Testis (tissue), 3 donors: ENCODE results near the gene ROBO1. TPM values are rescaled to one million over a fixed set of nuclear protein-coding genes. Genes with fewer than 3 reads are reported as not detected.

Source experiments
- DNase-seq: peaks from one replicate; pipeline ENCODE4 v3.0.0-alpha.2; 2019
- H3K27ac ChIP-seq, 2 donors: fragments of 200-600 bp; sonication (generic); one replicate each; pipeline ENCODE4 v1.5.1; 2019
- H3K27me3 ChIP-seq: fragments of 200-600 bp; sonication (generic); one replicate; pipeline ENCODE4 v1.5.1; 2019
- H3K36me3 ChIP-seq: fragments of 200-600 bp; sonication (generic); one replicate; pipeline ENCODE4 v1.5.1; 2017; ENCODE audit warnings: low read depth; ENCODE audit errors: missing control alignments
- H3K4me1 ChIP-seq: fragments of 200-600 bp; sonication (generic); one replicate; pipeline ENCODE4 v1.5.1; 2019
- H3K4me3 ChIP-seq, 2 donors: fragments of 200-600 bp; sonication (generic); one replicate each; pipeline ENCODE4 v1.5.1; 2017 to 2019
- H3K9me3 ChIP-seq: fragments of 200-600 bp; sonication (generic); one replicate; pipeline ENCODE4 v1.5.1; 2017
- CTCF ChIP-seq, 3 experiments: fragments of 450-650 bp in 2 of 3; fragments of 200-600 bp in 1 of 3; sonication (generic) in 1 of 3; IDR thresholded peaks; one replicate each; pipeline ENCODE4 v1.5.1; 2016 to 2019; ENCODE audit warnings: antibody characterized with exemption in 3 of 3, mild to moderate bottlenecking in 2 of 3, moderate library complexity in 1 of 3
- POLR2A ChIP-seq: fragments of 450-650 bp; IDR thresholded peaks from one replicate; pipeline ENCODE4 v1.6.1; 2017; ENCODE audit warnings: antibody characterized with exemption, mild to moderate bottlenecking, moderate library complexity
- WGBS, 2 donors: methylation state at CpG; one replicate each; pipeline ENCODE4 v1.1.5; 2018; 5-methylcytosine and 5-hydroxymethylcytosine counted together
- intact Hi-C: fragments of 100-400 bp; cut with DNase I; formaldehyde crosslinking; loops from one replicate; pipeline ENCODE4 v1.15.1; 2023; ENCODE audit warnings: low total_unique reads
- polyA plus RNA-seq: library from polyadenylated mRNA; stranded (reverse); fragments of 350-450 nt; fragmentation: Illumina TruSeq; extraction: RNeasy Lipid Tissue Mini Kit (QIAGEN cat#74804); gene quantifications from one replicate; pipeline ENCODE4 v1.2.3, GENCODE V29; 2014; ENCODE audit warnings: low read depth, low replicate concordance; ENCODE audit not compliant: insufficient read depth
- total RNA-seq, 2 donors: library from RNA; depleted of rRNA; stranded (reverse); fragments of >200 nt; gene quantifications; one replicate each; pipeline ENCODE4 v1.2.3, GENCODE V29; 2016

Gene ROBO1
- total and polyA plus RNA-seq, 3 donors from 2014 or later: 39.4 to 45.1 (median 42.6) TPM

- Histone ChIP-seq H3K9me3 (no peaks in the 10 kb centered on the region), H3K27ac (no peak overlapping the region), H3K27me3 (no peaks in the 10 kb centered on the region), H3K4me3 (no peak overlapping the region), H3K4me1 (no peaks in the 10 kb centered on the region), H3K36me3 (no peaks in the 10 kb centered on the region)
- intact Hi-C loops: no loop called here
- TF ChIP-seq CTCF (IDR thresholded peaks at IDR 0.05) (no peak), POLR2A (no peak)
- no peak for DNase-seq
- WGBS, 2 donors: 96 to 100% methylated on average over 1 of the region's 1 CpG
Observed at GRCh38 chr3:78906930-78907329, 860.9 kb downstream of the ROBO1 start.

- H3K27ac ChIP-seq: no peak overlapping the region
- DNase-seq: no peak
- no peaks in the 10 kb centered on the region for H3K27me3 ChIP-seq
- no peaks in the 10 kb centered on the region for H3K36me3 ChIP-seq
- no peaks in the 10 kb centered on the region for H3K9me3 ChIP-seq
- TF ChIP-seq POLR2A: no peak
- TF ChIP-seq CTCF (IDR thresholded peaks at IDR 0.05): no peak
- no peaks in the 10 kb centered on the region for H3K4me1 ChIP-seq
- H3K4me3 ChIP-seq: no peak overlapping the region
- intact Hi-C loops: no loop called here
Observed at GRCh38 chr3:78906245-78906644, 861.6 kb downstream of the ROBO1 start.

- WGBS, 2 donors: 91 to 99% methylated on average over 3 of the region's 3 CpGs
- Histone ChIP-seq H3K27me3 (no peaks in the 10 kb centered on the region), H3K36me3 (no peaks in the 10 kb centered on the region), H3K4me3 (no peak overlapping the region), H3K9me3 (no peaks in the 10 kb centered on the region), H3K4me1 (no peaks in the 10 kb centered on the region), H3K27ac (no peak overlapping the region)
- DNase-seq: no peak
- intact Hi-C loops: no loop called here
- TF ChIP-seq CTCF (IDR thresholded peaks at IDR 0.05): no peak
- no peak for TF ChIP-seq POLR2A
Observed at GRCh38 chr3:78905700-78906099, 862.1 kb downstream of the ROBO1 start.

GRCh38 chr3:78901544-78901943 is 866.3 kb downstream of the ROBO1 start:
- TF ChIP-seq CTCF (IDR thresholded peaks at IDR 0.05) (no peak), POLR2A (no peak)
- 89 to 95% methylated on average over 1 of the region's 1 CpG for WGBS, 2 donors
- H3K27me3 ChIP-seq: no peaks in the 10 kb centered on the region
- no peaks in the 10 kb centered on the region for H3K9me3 ChIP-seq
- no peaks in the 10 kb centered on the region for H3K4me1 ChIP-seq
- H3K4me3 ChIP-seq: no peak overlapping the region
- intact Hi-C loops: no loop called here
- H3K27ac ChIP-seq: no peak overlapping the region
- DNase-seq: no peak
- no peaks in the 10 kb centered on the region for H3K36me3 ChIP-seq

- Histone ChIP-seq H3K4me3 (no peak overlapping the region), H3K9me3 (no peaks in the 10 kb centered on the region), H3K27me3 (no peaks in the 10 kb centered on the region), H3K4me1 (no peaks in the 10 kb centered on the region), H3K36me3 (no peaks in the 10 kb centered on the region), H3K27ac (no peak overlapping the region)
- WGBS, 2 donors: 80 to 85% methylated on average over 3 of the region's 3 CpGs
- no peak for TF ChIP-seq POLR2A
- no peak for TF ChIP-seq CTCF (IDR thresholded peaks at IDR 0.05)
- no peak for DNase-seq
- intact Hi-C loops: no loop called here
Observed at GRCh38 chr3:78900880-78901279, 866.9 kb downstream of the ROBO1 start.
